HG03139 (cell line): ENCODE data around the gene NANS.

Experiments used
- ATAC-seq: cut with Tn5 transposase; IDR thresholded peaks from one replicate; pipeline ENCODE4 v1.9.1; 2021; ENCODE audit not compliant: unreplicated experiment

Gene NANS

DNA sequence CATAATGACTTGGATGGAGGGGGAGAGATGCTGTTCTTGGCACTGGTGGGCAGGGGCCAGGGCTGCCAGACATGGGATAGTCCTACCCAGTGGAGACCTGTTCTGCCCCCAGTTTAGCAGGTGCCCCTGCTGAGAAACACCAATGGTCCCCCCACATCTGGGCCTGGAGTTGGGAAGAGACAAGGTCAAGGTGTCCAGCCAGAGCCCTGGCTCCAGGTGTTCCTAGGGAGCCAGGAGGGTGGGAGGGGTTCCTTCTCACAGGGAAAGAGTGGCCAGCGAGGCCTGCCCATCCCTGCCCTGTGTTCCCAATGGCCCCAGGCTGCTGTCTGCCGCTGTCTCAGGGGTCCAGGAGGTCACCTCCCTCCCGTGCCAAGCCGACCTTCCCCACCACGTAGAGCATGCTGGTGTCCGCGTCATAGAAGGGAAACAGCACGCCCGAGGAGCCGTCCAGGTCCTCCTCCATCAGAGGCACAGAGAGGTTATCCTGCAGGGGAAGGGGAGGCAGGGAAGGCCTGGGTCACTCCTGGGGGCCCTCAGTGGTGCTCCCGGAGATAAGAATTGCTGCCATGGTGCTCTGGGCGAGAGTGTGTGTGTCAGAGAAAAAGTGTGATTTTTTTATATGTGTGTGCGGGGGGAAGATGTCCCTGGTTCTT lies 74.2 kb downstream of the NANS start:
- no peak for ATAC-seq

DNA sequence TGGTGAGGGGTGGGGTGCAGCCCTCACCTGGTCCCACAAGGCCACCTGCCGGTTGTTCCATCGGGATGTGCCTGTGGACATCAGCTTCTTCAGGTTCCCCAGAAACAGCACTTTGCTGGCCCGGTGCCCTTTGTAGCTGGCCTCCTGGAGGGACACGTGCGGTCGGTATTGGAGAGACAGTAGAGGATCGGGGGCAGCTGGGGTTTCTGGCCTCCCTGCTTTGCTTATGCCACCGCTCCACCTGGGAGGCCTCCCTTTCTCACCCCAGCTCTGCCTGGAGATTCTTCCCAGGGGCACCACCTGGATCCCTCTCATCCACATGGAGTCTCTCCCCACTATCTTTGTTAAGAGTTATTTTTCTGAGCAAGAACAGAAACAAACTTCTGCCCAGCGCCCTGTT lies 75.6 kb downstream of the NANS start:
- no peak for ATAC-seq
